Activated CD8-positive, alpha-beta T cell treated with anti-CD3 and anti-CD28 coated beads for 36 hours (primary cell): Measurements from ENCODE around the gene CCDC185. TPM values are rescaled to one million over a fixed set of nuclear protein-coding genes. Genes with fewer than 3 reads are reported as not detected.

Experiments
- ATAC-seq: fragments of 200-7000 bp; cut with Tn5 transposase; one replicate; pipeline ENCODE4 v1.10.0; 2021; ENCODE audit warnings: mild to moderate bottlenecking, moderate library complexity
- CTCF ChIA-PET: fragments of 350-600 bp; sonication (Branson Sonifier 250); formaldehyde crosslinking; loops from one replicate; lab custom pipeline; 2021; ENCODE audit warnings: antibody characterized with exemption; lab: Charles Lee
- POLR2A ChIA-PET: fragments of 350-600 bp; sonication (Branson Sonifier 250); formaldehyde crosslinking; loops from one replicate; lab custom pipeline; 2021; ENCODE audit warnings: antibody characterized with exemption; lab: Charles Lee
- DNase-seq: peaks from one replicate; pipeline ENCODE4 v3.0.0-alpha.2; 2020
- H3K27ac Mint-ChIP-seq: one replicate; pipeline ENCODE4 v1.8.0; 2021; ENCODE audit warnings: mild to moderate bottlenecking, mixed read lengths
- H3K27me3 Mint-ChIP-seq: one replicate; pipeline ENCODE4 v1.8.0; 2021; ENCODE audit warnings: mixed read lengths
- H3K36me3 Mint-ChIP-seq: one replicate; pipeline ENCODE4 v1.8.0; 2021; ENCODE audit warnings: low read depth, mixed read lengths
- H3K4me1 Mint-ChIP-seq: one replicate; pipeline ENCODE4 v1.8.0; 2021; ENCODE audit warnings: low read depth, mixed read lengths
- H3K4me3 Mint-ChIP-seq: one replicate; pipeline ENCODE4 v1.8.0; 2021; ENCODE audit warnings: mild to moderate bottlenecking, moderate library complexity, mixed read lengths
- H3K9me3 Mint-ChIP-seq: one replicate; pipeline ENCODE4 v1.8.0; 2021; ENCODE audit warnings: mixed read lengths
- CTCF ChIP-seq: fragments of 200-600 bp; IDR thresholded peaks from one replicate; pipeline ENCODE4 v1.8.0; 2022; ENCODE audit warnings: antibody characterized with exemption, mild to moderate bottlenecking
- intact Hi-C: fragments of 100-400 bp; cut with micrococcal nuclease; formaldehyde crosslinking; loops from one replicate; pipeline ENCODE4 v1.10.0; 2022
- total RNA-seq, 2 experiments: library from RNA; stranded (reverse); gene quantifications; one replicate each; pipeline ENCODE4 v1.2.3, GENCODE V29; 2021

CCDC185 gene
- total RNA-seq, 2 experiments from 2014 or later: not detected

DNA sequence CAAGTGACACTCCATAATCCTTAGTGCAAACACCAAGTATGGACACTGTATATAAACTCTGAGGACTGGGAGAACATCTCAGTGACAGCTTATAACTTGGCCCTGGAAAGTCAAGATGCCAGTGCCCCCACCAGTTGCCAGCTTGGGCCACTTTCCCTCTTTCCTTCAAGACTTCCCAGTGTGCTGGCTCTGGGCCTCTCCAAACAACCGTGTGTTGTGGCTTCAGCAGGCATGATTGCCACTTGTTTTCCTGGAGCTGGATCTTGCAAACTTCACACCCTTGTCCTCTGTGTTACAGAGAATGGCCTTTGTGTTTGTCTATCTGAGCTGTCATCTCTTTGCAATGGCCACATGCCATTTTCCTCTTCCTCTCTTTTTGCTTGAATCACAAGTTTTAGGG lies 37.0 kb downstream of the CCDC185 start:
- CTCF ChIA-PET: no interaction called here
- Mint-ChIP-seq H3K27ac (no peak overlapping the region), H3K36me3 (no peaks in the 10 kb centered on the region), H3K4me3 (no peak overlapping the region), H3K4me1 (no peaks in the 10 kb centered on the region), H3K27me3 (no peaks in the 10 kb centered on the region), H3K9me3 (peaks cover 3% of the 10 kb centered on the region)
- ATAC-seq (no peak), DNase-seq (no peak)
- TF ChIP-seq CTCF: no peak
- intact Hi-C loops: no loop called here
- POLR2A ChIA-PET: no interaction called here

GRCh38 chr1:223437151-223437550 lies 43.9 kb downstream of the CCDC185 start:
- no peak overlapping the region for H3K27ac Mint-ChIP-seq
- DNase-seq (no peak), ATAC-seq (no peak)
- H3K9me3 Mint-ChIP-seq: no peaks in the 10 kb centered on the region
- H3K4me1 Mint-ChIP-seq: no peaks in the 10 kb centered on the region
- no peak overlapping the region for H3K4me3 Mint-ChIP-seq
- H3K36me3 Mint-ChIP-seq: no peaks in the 10 kb centered on the region
- peaks cover 4% of the 10 kb centered on the region for H3K27me3 Mint-ChIP-seq
- intact Hi-C loops: no loop called here
- CTCF ChIA-PET: no interaction called here
- POLR2A ChIA-PET: no interaction called here
- TF ChIP-seq CTCF: no peak

GRCh38 chr1:223443397-223443796 lies 50.2 kb downstream of the CCDC185 start:
- ChIA-PET POLR2A (no interaction called here), CTCF (no interaction called here)
- ATAC-seq: no peak
- H3K27ac Mint-ChIP-seq: no peak overlapping the region
- H3K27me3 Mint-ChIP-seq: peaks cover 11% of the 10 kb centered on the region
- no peak for DNase-seq
- intact Hi-C loops: no loop called here
- no peaks in the 10 kb centered on the region for H3K4me1 Mint-ChIP-seq
- H3K4me3 Mint-ChIP-seq: no peak overlapping the region
- H3K9me3 Mint-ChIP-seq: peaks cover 11% of the 10 kb centered on the region
- H3K36me3 Mint-ChIP-seq: no peaks in the 10 kb centered on the region
- TF ChIP-seq CTCF: no peak

GRCh38 chr1:223444411-223444810 lies 51.2 kb downstream of the CCDC185 start:
- intact Hi-C loops: no loop called here
- peaks cover 11% of the 10 kb centered on the region for H3K27me3 Mint-ChIP-seq
- ATAC-seq (no peak), DNase-seq (no peak)
- ChIA-PET POLR2A (no interaction called here), CTCF (no interaction called here)
- no peak overlapping the region for H3K4me3 Mint-ChIP-seq
- no peaks in the 10 kb centered on the region for H3K4me1 Mint-ChIP-seq
- H3K27ac Mint-ChIP-seq: no peak overlapping the region
- H3K9me3 Mint-ChIP-seq: peaks cover 11% of the 10 kb centered on the region
- H3K36me3 Mint-ChIP-seq: no peaks in the 10 kb centered on the region
- no peak for TF ChIP-seq CTCF

Other genes starting within 250 kb of the CCDC185 start
- gene SUSD4, start 29.2 kb upstream of the CCDC185 start, total RNA-seq: under 1 TPM; 0.29 to 0.43 TPM